Superior temporal gyrus (tissue), 1 donor: ENCODE data around the gene GPR78.

Source experiments
- DNase-seq: peaks from one replicate; pipeline ENCODE4 v3.0.0-alpha.2; 2016; ENCODE audit errors: extremely low spot score

GPR78 gene

DNA sequence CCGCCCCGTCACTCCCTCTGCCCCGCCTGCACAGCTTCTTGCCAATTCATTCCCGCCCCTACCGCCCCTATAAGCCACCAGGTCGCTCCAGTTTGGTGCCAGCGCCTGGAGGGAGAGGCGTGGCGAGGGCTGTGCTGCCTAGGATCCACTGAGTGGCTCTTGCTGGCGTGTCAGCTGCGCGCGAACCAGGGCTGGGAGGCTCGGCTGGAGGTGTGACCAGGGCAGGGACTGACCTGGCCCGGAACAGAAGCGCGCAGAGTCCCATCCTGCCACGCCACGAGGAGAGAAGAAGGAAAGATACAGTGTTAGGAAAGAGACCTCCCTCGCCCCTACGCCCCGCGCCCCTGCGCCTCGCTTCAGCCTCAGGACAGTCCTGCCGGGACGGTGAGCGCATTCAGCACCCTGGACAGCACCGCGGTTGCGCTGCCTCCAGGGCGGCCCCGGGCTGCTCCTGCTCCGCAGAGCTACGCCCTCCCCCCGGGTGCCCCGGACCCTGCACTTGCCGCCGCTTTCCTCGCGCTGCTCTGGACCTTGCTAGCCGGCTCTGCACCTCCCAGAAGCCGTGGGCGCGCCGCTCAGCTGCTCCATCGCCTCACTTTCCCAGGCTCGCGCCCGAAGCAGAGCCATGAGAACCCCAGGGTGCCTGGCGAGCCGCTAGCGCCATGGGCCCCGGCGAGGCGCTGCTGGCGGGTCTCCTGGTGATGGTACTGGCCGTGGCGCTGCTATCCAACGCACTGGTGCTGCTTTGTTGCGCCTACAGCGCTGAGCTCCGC is at the start of gene GPR78:
GPR78 (plus strand) TSS at position 72 of the 773 bp plus-strand sequence; CDS start at position 663, 591 bp downstream.
- no peak for DNase-seq

DNA sequence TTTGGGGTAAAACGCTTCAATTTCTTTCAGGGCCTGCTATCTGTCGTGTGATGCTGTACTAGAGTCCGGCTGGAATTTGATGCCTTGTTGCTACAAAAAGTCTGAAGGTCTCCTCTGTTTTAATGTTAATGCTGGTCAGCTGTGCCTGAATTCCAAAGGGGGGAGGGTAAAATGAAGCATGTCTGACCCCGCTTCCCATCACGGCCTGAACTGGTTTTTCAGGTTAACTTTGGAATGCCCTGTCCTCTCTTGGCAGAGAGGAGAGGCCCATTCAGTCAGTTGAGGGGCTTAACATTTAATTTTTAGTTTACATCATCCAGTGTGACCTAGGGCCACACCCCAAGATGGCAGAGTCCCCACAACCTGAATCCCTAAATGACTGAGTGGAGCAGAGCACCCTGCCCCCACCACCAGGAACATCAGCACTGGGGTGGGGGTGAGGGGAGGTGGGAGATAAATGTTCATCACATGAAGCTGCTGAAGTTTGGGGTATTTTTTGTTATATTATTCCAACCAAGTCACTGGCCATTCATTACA is 47.9 kb upstream of the GPR78 start:
- no peak for DNase-seq

DNA sequence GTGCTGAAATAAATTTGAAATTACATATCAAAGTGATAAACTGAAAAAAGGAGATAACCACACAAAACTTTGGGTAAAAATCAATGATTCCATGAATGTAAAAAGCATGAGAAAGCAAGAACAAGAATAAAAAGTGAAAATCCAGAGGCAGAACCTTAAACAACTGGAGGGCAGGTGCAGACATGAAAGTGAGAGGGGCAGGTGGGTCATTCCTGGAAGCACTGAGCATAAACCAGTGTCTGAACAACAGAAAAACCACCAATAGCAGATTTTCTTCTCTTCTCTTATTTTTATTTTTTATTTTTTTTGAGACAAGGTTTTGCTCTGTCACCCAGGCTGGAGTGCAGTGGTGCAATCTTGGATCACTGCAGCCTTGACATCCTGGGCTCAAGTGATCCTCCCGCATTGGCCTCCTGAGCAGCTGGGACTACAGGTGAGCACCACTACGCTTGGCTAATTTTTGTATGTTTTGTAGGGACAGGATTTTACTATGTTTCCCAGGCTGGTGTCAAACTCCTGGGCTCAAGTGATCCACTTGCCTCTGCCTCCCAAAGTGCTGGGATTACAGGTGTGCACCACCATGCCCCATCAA is 46.8 kb upstream of the GPR78 start:
- no peak for DNase-seq

- no peak for DNase-seq
These were observed 46.1 kb upstream of the GPR78 start for GRCh38 chr4:8534129-8534528.

DNA sequence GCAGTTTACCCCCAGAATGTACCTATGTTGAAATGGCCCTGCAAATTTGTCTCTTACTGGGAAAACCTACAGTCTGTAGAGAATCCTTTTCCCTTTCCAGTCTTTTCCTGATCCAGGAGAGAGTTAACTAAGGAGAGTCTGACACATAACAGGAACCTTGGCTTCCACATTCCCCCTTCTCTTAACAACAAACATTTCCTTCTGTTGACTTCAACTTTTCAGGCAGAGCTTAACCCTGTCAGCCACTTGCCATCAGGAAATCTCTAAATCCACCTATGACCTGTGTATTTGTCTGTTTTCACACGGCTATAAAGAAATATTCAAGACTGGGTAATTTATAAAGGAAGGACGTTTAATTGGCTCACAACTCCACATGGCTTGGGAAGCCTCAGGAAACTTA is 45.6 kb upstream of the GPR78 start:
- no peak for DNase-seq

- DNase-seq: no peak
These were observed 43.7 kb upstream of the GPR78 start for GRCh38 chr4:8536467-8536866.

GRCh38 chr4:8537041-8537461 is 43.1 kb upstream of the GPR78 start:
- DNase-seq: peak; percentile 16

DNA sequence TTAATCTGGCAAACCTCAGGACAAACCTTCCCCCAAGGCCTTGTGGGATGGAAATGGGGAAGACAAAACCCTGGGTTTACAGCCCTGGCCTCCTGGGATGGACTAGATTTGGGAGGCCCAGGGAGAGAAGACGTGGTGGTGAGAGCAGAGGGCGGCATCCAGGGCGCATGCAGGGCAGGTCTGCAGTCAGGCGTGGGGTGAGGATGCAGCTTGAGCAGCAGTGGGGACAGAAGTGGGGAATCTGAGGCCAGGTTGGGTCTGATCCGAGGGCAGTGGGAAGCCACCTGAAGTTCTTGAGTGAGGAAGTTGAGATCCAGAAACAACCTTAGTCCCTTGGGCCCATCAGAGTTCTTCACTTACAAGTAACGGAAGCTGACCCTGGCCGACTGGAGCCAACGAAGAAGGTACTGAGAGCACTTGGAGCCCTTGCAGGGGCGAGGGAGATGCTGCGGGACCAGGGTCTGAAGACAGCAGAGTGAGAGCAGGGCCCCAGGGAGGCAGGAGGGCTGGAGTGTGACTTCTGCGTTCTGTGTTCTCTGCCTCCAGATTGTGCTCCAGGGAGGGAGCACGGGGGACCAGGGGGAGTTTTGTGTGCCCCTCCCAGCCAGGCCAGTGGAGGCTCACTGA is 42.0 kb upstream of the GPR78 start:
- no peak for DNase-seq

DNA sequence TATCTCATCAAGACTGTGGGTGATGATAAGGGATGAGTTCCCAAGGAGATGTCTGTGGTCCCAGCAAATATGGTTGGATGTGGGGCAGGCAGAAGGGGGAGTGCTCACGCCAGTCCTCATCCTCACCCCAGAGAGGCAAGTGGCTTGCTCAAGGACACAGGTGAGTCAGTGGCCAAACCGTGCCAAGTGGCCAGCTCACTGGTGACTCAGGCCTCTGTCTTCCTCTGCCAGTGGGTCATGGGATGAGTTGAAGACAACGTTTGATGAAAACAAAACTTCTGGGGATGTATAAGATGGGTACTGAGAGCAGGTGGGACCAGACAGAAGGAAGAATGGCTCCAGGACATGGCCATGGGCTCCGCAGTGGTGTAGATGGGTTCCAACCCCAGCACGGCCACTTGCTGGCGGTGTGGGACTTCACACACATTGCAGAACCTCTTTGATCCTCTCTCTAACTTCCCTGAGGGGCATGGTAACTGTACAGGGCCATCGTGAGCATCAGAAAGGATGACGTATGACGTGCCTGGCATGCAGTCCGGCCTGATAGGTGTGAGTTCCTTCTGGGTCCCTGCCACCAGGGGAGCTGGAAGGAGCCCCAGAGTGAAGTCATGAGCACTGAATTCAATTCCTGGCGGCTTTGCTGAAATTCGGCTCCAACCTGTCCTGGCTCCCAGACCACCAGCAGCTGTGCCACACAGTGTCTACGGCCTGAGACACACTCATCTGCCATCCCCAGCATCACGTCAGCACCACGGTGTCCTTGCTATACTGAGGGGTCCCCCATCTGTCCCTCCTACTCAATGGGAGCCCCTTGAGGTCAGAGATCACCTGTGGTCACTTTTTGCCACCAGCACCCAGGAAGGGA is 41.3 kb upstream of the GPR78 start:
- no peak for DNase-seq

DNA sequence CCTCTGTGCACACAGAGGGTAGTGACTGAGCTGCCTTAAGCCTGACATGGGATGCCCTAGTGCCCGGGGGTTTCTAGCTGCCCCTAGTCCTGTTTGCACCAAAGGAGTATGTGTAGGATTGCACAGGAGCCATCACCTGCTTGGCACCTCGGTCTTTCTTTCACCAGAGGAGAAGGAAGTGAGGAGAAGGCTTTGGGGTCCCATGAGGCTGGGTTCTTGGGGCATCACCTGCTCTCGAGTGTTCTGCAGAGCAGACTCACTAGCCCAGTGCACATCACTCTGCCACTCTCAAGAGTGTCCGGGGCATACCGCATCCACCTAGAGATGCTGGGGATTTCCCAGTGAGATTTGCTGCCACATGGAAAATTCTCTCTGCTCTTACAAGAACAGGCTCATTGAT is 40.5 kb upstream of the GPR78 start:
- no peak for DNase-seq

DNA sequence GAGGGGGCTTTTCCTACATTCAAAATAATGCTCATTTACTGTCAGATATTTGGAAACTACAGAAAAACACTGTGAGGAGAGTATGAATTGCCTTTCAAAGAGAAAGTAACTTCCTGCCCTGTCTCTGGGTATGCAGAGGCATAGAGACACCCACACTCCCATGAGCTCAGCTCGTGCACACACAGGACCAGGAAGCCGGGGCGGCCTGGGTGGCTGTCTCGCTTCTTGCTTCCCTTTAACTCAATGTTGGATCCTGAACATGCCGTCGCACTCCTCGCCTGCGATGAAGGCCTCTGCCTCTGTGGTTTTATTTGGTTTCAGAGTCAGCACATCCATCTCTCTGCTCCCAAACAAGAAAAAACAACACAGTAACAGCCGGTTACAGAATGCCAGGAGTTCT is 40.1 kb upstream of the GPR78 start:
- peak; percentile 12 for DNase-seq

GRCh38 chr4:8540586-8540985 is 39.6 kb upstream of the GPR78 start:
- DNase-seq: no peak

DNA sequence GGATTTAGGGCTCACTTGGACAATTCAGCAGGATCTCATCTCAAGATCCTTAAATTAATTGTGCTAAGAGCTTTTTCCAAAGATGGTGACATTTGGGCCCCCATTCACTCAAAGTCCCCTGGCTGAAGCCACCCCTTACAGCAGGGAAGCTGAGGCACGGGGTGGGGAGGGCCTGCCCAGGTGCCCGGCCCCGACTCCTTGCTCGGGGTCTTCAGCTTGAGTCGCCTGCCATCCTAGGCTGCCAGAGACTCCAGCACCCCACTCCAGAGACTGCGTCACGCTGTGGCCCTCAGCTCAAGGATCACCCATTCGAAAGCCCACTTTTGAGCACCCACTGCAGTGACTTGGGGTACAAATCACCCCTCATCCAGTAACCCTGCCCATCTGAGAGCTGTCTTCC is 39.2 kb upstream of the GPR78 start:
- DNase-seq: no peak

GRCh38 chr4:8541981-8542715 is 38.0 kb upstream of the GPR78 start:
- no peak for DNase-seq

DNA sequence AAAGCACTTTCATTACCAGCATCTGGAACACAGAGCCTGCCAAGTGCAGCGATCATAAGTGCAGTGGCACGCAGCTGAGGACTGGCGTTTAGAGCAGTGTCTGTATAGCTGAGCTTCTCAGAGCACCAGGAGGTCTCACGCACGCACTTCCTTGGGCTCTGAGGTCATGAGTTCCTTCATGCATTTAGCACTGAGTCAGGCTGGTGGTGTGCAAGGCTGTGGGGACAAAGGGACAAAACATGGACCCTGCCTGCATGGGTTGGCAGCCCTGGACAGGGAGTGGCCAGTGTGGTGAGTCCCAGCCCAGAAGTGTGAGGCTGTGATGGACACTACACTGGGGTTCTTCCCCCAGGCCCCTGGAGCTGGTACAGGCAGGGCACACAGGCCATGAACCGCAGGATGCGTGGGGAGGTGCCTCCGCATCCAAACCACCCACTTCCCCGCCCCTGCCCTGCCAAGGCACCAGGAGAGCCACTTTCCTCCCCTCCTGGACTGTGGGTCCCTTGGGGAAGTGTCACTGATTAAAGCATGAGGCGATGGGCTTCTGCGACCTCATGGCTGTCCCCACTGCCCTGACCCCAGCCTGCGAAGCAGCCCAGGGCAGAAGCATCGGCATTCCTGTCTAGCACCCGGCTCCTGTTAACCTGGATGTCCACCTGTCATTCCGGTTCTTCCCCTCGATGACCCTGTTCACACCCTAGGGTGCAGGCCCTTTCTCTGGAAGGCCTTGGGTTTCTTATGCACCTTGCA is 37.2 kb upstream of the GPR78 start:
- no peak for DNase-seq

- no peak for DNase-seq
These were observed 36.6 kb upstream of the GPR78 start for GRCh38 chr4:8543623-8544022.

DNA sequence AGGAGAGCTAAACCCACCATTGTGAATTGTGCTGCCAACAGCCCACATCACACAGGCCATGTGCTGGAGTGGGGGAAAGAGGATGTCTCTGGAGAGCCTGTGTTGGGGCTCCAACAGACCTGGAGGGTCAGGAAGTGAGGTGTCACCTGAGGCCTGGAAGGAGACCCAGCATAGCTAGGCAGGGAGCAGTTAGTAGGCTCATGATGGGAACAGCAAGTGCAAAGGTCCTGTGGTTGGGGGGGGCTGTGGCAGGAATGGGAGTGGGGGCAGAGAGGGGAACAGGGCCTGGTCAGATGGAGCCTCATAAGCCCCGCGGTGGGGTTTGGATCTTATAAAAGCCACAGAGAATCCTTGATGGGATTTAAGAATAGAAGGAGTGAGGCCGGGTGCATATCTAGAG is 35.9 kb upstream of the GPR78 start:
- no peak for DNase-seq

GRCh38 chr4:8544741-8545438 is 35.3 kb upstream of the GPR78 start:
- DNase-seq: no peak

DNA sequence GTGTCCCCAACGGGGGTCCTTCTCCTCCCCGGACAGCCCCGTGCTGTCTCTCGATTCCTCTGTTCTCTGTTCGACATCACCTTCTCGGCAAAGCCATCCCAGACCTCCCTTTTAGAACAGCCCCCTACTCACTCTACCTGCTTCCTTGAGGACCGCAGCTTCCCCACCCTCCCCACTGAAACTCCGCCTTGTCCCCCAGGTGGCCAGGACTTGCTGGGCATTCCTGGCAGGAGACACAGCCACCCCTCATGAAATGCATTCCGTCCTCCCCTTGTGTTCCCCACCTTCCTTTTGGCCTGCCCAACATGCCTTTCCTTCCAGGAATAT is 34.8 kb upstream of the GPR78 start:
- no peak for DNase-seq

DNA sequence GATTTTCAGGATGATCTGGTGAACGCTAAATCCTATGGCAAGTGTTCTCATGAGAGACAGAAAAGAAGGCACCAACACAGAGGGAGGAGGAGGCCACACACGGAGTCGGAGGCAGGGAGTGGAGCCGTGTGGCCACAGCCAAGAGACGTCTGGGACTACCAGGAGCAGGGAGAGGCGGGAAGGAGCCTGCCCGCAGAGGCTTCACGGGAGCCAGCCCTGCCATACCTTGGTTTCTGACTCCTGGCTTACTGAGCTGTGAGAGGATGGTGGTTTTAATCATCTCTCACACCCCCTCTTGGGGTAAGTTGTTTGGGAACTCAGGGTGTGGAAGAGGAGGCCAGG is 33.5 kb upstream of the GPR78 start:
- no peak for DNase-seq
